Spleen (tissue), 7 donors: ENCODE measurements around the gene THUMPD1.

Source experiments
- POLR2A ChIP-seq, 3 donors: fragments of 450-650 bp; IDR thresholded peaks; one replicate each; pipeline ENCODE4 v1.5.1; 2017; ENCODE audit warnings: antibody characterized with exemption in 3 of 3, mild to moderate bottlenecking in 1 of 3
- TF ChIP-seq, protein P1 (sequence below), 11 experiments: fragments of 200-600 bp in 7 of 11; fragments of 450-650 bp in 4 of 11; sonication (generic) in 4 of 11; IDR thresholded peaks in 8 of 11; conservative IDR thresholded peaks in 3 of 11; 1 replicate in 7 of 11; 2 replicates in 4 of 11; pipeline versions ENCODE4 v1.4.0 to v1.8.0; 2016 to 2021; ENCODE audit warnings: antibody characterized with exemption in 11 of 11, inconsistent platforms in 4 of 11, mild to moderate bottlenecking in 1 of 11
- donor health status: DM: no; HTN: no; CAD: no; lungs with moderate emphysema.
- donor health status: DM: no; HTN: no; CAD: no.
- donor health status: DM: no; HTN: no; CAD: no.

DNA sequence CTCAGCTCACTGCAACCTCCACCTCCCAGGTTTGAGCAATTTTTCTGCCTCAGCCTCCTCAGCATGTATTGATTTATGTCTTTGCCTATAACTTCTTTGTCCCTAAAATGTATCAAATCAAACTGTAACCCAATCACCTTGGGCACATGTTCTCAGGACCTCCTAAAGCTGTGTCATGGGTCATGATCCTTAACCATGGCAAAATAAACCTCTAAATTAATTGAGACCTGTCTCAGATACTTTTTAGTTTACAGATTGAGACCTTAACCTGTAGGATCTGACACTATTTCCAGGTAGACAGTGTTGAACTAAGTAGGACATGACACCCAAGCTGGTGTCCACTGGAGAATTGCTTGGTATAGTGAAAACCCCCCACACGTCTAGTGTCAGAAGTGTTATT lies 19.6 kb upstream of the THUMPD1 start:
- TF ChIP-seq POLR2A (IDR thresholded peaks at IDR 0.05): no peak
- TF ChIP-seq, protein P1, sequence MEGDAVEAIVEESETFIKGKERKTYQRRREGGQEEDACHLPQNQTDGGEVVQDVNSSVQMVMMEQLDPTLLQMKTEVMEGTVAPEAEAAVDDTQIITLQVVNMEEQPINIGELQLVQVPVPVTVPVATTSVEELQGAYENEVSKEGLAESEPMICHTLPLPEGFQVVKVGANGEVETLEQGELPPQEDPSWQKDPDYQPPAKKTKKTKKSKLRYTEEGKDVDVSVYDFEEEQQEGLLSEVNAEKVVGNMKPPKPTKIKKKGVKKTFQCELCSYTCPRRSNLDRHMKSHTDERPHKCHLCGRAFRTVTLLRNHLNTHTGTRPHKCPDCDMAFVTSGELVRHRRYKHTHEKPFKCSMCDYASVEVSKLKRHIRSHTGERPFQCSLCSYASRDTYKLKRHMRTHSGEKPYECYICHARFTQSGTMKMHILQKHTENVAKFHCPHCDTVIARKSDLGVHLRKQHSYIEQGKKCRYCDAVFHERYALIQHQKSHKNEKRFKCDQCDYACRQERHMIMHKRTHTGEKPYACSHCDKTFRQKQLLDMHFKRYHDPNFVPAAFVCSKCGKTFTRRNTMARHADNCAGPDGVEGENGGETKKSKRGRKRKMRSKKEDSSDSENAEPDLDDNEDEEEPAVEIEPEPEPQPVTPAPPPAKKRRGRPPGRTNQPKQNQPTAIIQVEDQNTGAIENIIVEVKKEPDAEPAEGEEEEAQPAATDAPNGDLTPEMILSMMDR (IDR thresholded peaks at IDR 0.05 in 8 of 11, conservative IDR thresholded peaks at IDR 0.05 in 3 of 11): no peak
